IMR-90 (cell line): ENCODE data around the gene TP73. TPM values are rescaled to one million over a fixed set of nuclear protein-coding genes. Genes with fewer than 3 reads are reported as not detected.

ENCODE experiments used
- ATAC-seq: fragments of 200-7000 bp; cut with Tn5 transposase; 2 replicates; pipeline ENCODE4 v1.9.1; 2020; ENCODE audit warnings: low read depth, mild to moderate bottlenecking, moderate library complexity
- BruUV-seq: library from RNA; stranded (reverse); fragments of 400-500 nt; replicated peaks from 2 replicates; lab custom pipeline; 2021; lab: Mats Ljungman, UMichigan
- CTCF ChIA-PET: fragments of 300-600 bp; formaldehyde crosslinking; extraction: SDS; loops from one replicate; lab custom pipeline; 2021; ENCODE audit warnings: antibody characterized with exemption; lab: Yijun Ruan, JAX
- POLR2A ChIA-PET: fragments of 300-600 bp; sonication (Branson Sonifier 250); formaldehyde crosslinking; loops from one replicate; lab custom pipeline; 2022; ENCODE audit warnings: antibody characterized with exemption; ENCODE audit not compliant: unreplicated experiment; lab: Charles Lee
- DNase-seq: peaks from one replicate; pipeline ENCODE4 v3.0.0; 2013
- H2AFZ ChIP-seq: replicated peaks from 2 replicates; pipeline ENCODE3; 2013; ENCODE audit warnings: low read length, mild to moderate bottlenecking; ENCODE audit not compliant: poor library complexity
- H2AK5ac ChIP-seq: 2 replicates; pipeline ENCODE4 v1.6.1; 2013; ENCODE audit warnings: low read depth, low read length, inconsistent platforms
- H2AK9ac ChIP-seq: replicated peaks from 2 replicates; pipeline ENCODE3; 2013; ENCODE audit warnings: mild to moderate bottlenecking, low read depth, low read length, moderate library complexity; ENCODE audit not compliant: poor library complexity
- H2BK120ac ChIP-seq: 2 replicates; pipeline ENCODE4 v1.6.1; 2013; ENCODE audit warnings: low read depth, low read length, inconsistent platforms
- H2BK15ac ChIP-seq: 3 replicates; pipeline ENCODE4 v1.6.1; 2013; ENCODE audit warnings: low read depth, low read length, inconsistent platforms
- H2BK20ac ChIP-seq: 2 replicates; pipeline ENCODE4 v1.6.1; 2013; ENCODE audit warnings: low read depth, mild to moderate bottlenecking, inconsistent platforms, low read length, moderate library complexity
- H2BK5ac ChIP-seq: 2 replicates; pipeline ENCODE4 v1.6.1; 2013; ENCODE audit warnings: mild to moderate bottlenecking, low read depth, low read length, inconsistent platforms; ENCODE audit not compliant: poor library complexity, severe bottlenecking
- H3K14ac ChIP-seq: replicated peaks from 2 replicates; pipeline ENCODE4 v1.6.1; 2013; ENCODE audit warnings: low read depth, low read length, inconsistent platforms
- H3K18ac ChIP-seq: 2 replicates; pipeline ENCODE4 v1.6.1; 2013; ENCODE audit warnings: low read depth, low read length, control low read depth
- H3K23ac ChIP-seq: 2 replicates; pipeline ENCODE4 v1.6.1; 2013; ENCODE audit warnings: low read depth, low read length, inconsistent platforms
- H3K27ac ChIP-seq: 2 replicates; pipeline ENCODE4 v1.5.1; 2013; ENCODE audit warnings: mild to moderate bottlenecking, control low read depth, low read length; ENCODE audit not compliant: insufficient read depth
- H3K27me3 ChIP-seq: 2 replicates; pipeline ENCODE4 v1.6.1; 2013; ENCODE audit warnings: low read length; ENCODE audit not compliant: control insufficient read depth, insufficient read depth
- H3K36me3 ChIP-seq: 2 replicates; pipeline ENCODE4 v1.6.1; 2013; ENCODE audit warnings: low read length, mixed read lengths; ENCODE audit not compliant: control insufficient read depth, insufficient read depth
- H3K4ac ChIP-seq: 2 replicates; pipeline ENCODE4 v1.6.1; 2013; ENCODE audit warnings: low read depth, low read length, inconsistent platforms
- H3K4me1 ChIP-seq: 2 replicates; pipeline ENCODE4 v1.6.1; 2013; ENCODE audit warnings: low read length, mixed read lengths; ENCODE audit not compliant: control insufficient read depth, insufficient read depth
- H3K4me2 ChIP-seq: 2 replicates; pipeline ENCODE4 v1.6.1; 2013; ENCODE audit warnings: low read depth, mild to moderate bottlenecking, control low read depth, low read length, moderate library complexity
- H3K4me3 ChIP-seq: 2 replicates; pipeline ENCODE4 v1.5.1; 2013; ENCODE audit warnings: low read depth, mild to moderate bottlenecking, control low read depth, low read length, moderate library complexity; ENCODE audit not compliant: insufficient read depth
- H3K56ac ChIP-seq: 2 replicates; pipeline ENCODE4 v1.6.1; 2013; ENCODE audit warnings: low read length, inconsistent platforms; ENCODE audit not compliant: insufficient read depth; ENCODE audit errors: extremely low read depth
- H3K79me1 ChIP-seq, 2 experiments: 2 replicates each; pipeline ENCODE4 v1.6.1; 2013; ENCODE audit warnings: low read length in 2 of 2, inconsistent platforms in 1 of 2, low read depth in 1 of 2
- H3K9ac ChIP-seq: 2 replicates; pipeline ENCODE4 v1.6.1; 2013; ENCODE audit warnings: low read depth, low read length, control low read depth
- H3K9me1 ChIP-seq: 2 replicates; pipeline ENCODE4 v1.6.1; 2013; ENCODE audit warnings: low read length, inconsistent platforms; ENCODE audit not compliant: insufficient read depth
- H3K9me3 ChIP-seq: 2 replicates; pipeline ENCODE4 v1.6.1; 2013; ENCODE audit warnings: low read length; ENCODE audit not compliant: control insufficient read depth, insufficient read depth
- H4K20me1 ChIP-seq: 2 replicates; pipeline ENCODE4 v1.6.1; 2013; ENCODE audit warnings: low read length, inconsistent platforms; ENCODE audit not compliant: insufficient read depth
- H4K5ac ChIP-seq: 2 replicates; pipeline ENCODE4 v1.6.1; 2013; ENCODE audit warnings: mild to moderate bottlenecking, low read depth, low read length, control low read depth
- H4K8ac ChIP-seq, 2 experiments: 2 replicates each; pipeline ENCODE4 v1.6.1; 2013; ENCODE audit warnings: low read depth in 2 of 2, low read length in 2 of 2, control low read depth in 1 of 2, inconsistent platforms in 1 of 2
- H4K91ac ChIP-seq: 2 replicates; pipeline ENCODE4 v1.6.1; 2013; ENCODE audit warnings: low read depth, low read length, inconsistent platforms; ENCODE audit not compliant: insufficient read depth
- BHLHE40 ChIP-seq: fragments of 150-350 bp; IDR thresholded peaks from 2 replicates; pipeline ENCODE4 v1.6.1; 2016; ENCODE audit warnings: mild to moderate bottlenecking, low read depth, low read length
- CHD1 ChIP-seq: IDR thresholded peaks from 2 replicates; pipeline ENCODE4 v1.6.1; 2012; ENCODE audit warnings: low read depth, low read length, improper control_type of control experiment
- MAFK ChIP-seq: IDR thresholded peaks from 2 replicates; pipeline ENCODE4 v1.6.1; 2012; ENCODE audit warnings: low read depth, low read length, improper control_type of control experiment
- MAZ ChIP-seq: IDR thresholded peaks from 2 replicates; pipeline ENCODE4 v1.6.1; 2012; ENCODE audit warnings: low read depth, mild to moderate bottlenecking, low read length, improper control_type of control experiment, moderate library complexity, borderline replicate concordance
- WGBS, 2 experiments: methylation state at CpG; one replicate each; pipeline versions ENCODE4 v1.1.5 to v1.1.7; 2013; ENCODE audit warnings: missing lambda C conversion rate in 2 of 2; ENCODE audit not compliant: insufficient read length in 1 of 2; ENCODE audit errors: extremely low coverage in 2 of 2; 5-methylcytosine and 5-hydroxymethylcytosine counted together
- dilution Hi-C: fragments of 300-500 bp; cut with HindIII; formaldehyde crosslinking; loops from one replicate; pipeline ENCODE4 v1.14.3; 2018; ENCODE audit warnings: low sequenced_read_pairs; ENCODE audit not compliant: unreplicated experiment
- in situ Hi-C: fragments of 300-500 bp; cut with MboI; formaldehyde crosslinking; loops from 3 replicates; pipeline ENCODE4 v1.14.3; 2019; ENCODE audit warnings: low sequenced_read_pairs, inconsistent platforms, mixed read lengths
- intact Hi-C: fragments of 100-400 bp; cut with micrococcal nuclease; formaldehyde crosslinking; loops from 2 replicates; pipeline ENCODE4 v1.10.0; 2022
- polyA plus RNA-seq, 3 experiments: library from polyadenylated mRNA; depleted of rRNA; stranded (reverse); fragments of >200 nt; gene quantifications; 2 replicates each; pipeline ENCODE4 v1.2.3, GENCODE V29; 2012; ENCODE audit warnings: low replicate concordance in 1 of 3
- total RNA-seq: library from RNA; depleted of rRNA; stranded (reverse); fragments of >200 nt; gene quantifications from 2 replicates; pipeline ENCODE4 v1.2.3, GENCODE V29; 2012
- TF ChIP-seq, protein P1 (sequence below): conservative IDR thresholded peaks from 2 replicates; pipeline ENCODE4 v1.5.1; 2012; ENCODE audit warnings: mild to moderate bottlenecking, low read depth, low read length, improper control_type of control experiment

Gene TP73
- total and polyA plus RNA-seq, 2 of the 4 experiments (the other 2 are of a cell fraction): not detected

- H4K20me1 ChIP-seq: no peaks in the 10 kb centered on the region
- no peak overlapping the region; a peak in 2 of 4 replicates for H4K8ac ChIP-seq
- H2AK5ac ChIP-seq: no peak overlapping the region
- peaks cover 11% of the 10 kb centered on the region for H3K36me3 ChIP-seq
- no peak overlapping the region for H3K18ac ChIP-seq
- no peak overlapping the region for H3K4me3 ChIP-seq
- no peak for TF ChIP-seq MAZ
- TF ChIP-seq, protein P1, sequence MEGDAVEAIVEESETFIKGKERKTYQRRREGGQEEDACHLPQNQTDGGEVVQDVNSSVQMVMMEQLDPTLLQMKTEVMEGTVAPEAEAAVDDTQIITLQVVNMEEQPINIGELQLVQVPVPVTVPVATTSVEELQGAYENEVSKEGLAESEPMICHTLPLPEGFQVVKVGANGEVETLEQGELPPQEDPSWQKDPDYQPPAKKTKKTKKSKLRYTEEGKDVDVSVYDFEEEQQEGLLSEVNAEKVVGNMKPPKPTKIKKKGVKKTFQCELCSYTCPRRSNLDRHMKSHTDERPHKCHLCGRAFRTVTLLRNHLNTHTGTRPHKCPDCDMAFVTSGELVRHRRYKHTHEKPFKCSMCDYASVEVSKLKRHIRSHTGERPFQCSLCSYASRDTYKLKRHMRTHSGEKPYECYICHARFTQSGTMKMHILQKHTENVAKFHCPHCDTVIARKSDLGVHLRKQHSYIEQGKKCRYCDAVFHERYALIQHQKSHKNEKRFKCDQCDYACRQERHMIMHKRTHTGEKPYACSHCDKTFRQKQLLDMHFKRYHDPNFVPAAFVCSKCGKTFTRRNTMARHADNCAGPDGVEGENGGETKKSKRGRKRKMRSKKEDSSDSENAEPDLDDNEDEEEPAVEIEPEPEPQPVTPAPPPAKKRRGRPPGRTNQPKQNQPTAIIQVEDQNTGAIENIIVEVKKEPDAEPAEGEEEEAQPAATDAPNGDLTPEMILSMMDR: no peak
- no peak for TF ChIP-seq MAFK
- TF ChIP-seq BHLHE40: no peak
- TF ChIP-seq CHD1: no peak
- DNase-seq: no peak
- peak overlapping the region; percentile 52 for H2AK9ac ChIP-seq
- H3K4ac ChIP-seq: no peak overlapping the region
- H3K4me1 ChIP-seq: peaks cover 18% of the 10 kb centered on the region
- H3K9me3 ChIP-seq: no peaks in the 10 kb centered on the region
- peaks cover 4% of the 10 kb centered on the region; the same call in 1 of the 2 replicates for H3K9me1 ChIP-seq
- no TSS peak for BruUV-seq
- H3K23ac ChIP-seq: no peak overlapping the region
- CTCF ChIA-PET: interaction anchor here (1.2 kb wide), 1 partner anchor 79 kb away, joined by 3 read pairs; no protein-coding TSS in a partner anchor
- 53% methylated on average over 3 of the region's 17 CpGs; no CpG with 5 or more reads in 1 of the 2 experiments for WGBS, 2 experiments
- H3K79me1 ChIP-seq: no peaks in the 10 kb centered on the region
- no peak overlapping the region for H4K91ac ChIP-seq
- H4K5ac ChIP-seq: no peak overlapping the region
- no peak overlapping the region for H2BK20ac ChIP-seq
- H2BK5ac ChIP-seq: no peak overlapping the region
- H3K27ac ChIP-seq: no peak overlapping the region
- no peak overlapping the region for H3K9ac ChIP-seq
- no peak overlapping the region for H2BK120ac ChIP-seq
- H3K27me3 ChIP-seq: no peaks in the 10 kb centered on the region
- in situ Hi-C loops: no loop called here
- H3K56ac ChIP-seq: no peak overlapping the region
- H3K14ac ChIP-seq: no peak overlapping the region
- intact Hi-C loops: no loop called here
- H3K4me2 ChIP-seq: 0 out of 2 replicates have a peak overlapping the region, but pooled peaks have one; percentile 29
- ATAC-seq: peak; percentile 6
- POLR2A ChIA-PET: no interaction called here
- dilution Hi-C loops: no loop called here
- peak overlapping the region; percentile 89 for H2AFZ ChIP-seq
- H2BK15ac ChIP-seq: no peak overlapping the region
These were observed 122.7 kb downstream of the TP73 start for GRCh38 chr1:3774946-3775489.
